ENCODE measurements around the gene ENTPD8. TPM values are rescaled to one million over a fixed set of nuclear protein-coding genes. Genes with fewer than 3 reads are reported as not detected.
"Not testable (repeated sequence)": the region's sequence is repeated elsewhere in the genome, so short reads cannot be mapped to it uniquely, and the experiment has no call there.

The ENTPD8 gene
- total RNA-seq, 1 experiment from 2014 or later, result 0.97 TPM

DNA sequence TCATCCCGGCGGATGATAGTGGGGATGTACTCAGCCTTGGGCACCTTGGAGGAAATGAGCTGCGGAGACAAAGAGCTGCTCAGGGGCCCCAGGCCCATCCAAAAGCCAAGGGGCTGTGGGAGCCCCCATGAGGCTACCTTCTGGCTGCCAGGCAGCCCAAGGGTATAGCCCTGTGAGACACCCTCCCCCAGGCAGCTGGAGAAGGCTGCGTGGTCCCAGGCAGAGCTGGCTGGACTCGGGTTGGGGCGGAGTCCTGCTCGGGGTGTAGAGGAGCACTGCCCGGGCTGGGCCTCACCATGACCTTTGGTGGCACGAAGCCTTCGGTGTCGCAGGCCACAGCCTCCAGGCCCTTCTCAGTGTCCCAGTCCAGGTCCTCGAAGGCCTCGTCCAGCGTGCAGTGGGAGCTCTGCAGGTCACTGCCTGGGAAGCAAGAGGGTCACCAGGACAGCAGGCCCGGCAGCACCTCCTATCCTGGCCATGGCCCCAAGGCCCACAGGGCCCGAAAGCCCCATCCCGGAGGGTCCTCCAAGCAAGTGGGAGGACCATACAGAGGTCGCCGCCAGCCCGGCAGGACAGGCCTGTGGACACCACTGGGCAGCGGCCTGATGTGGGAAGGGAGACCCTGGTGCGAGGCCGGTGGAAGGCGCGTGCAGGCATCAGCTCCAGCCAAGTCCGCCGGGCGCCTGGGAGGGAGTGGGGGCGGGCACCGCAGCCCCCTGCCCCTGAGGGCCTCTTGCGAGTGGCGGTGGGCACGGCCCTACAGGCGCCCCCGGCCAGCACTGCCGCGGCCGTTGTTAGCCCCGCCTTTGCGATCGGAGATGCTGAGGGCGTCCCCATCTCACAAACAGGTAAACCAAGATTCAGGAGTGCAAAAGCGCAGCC is 11.8 kb upstream of the ENTPD8 start:
- Mint-ChIP-seq H3K4me1 (ENCODE audit: low read depth, unreplicated experiment) (no peaks in the 10 kb centered on the region), H3K27ac (ENCODE audit: unreplicated experiment) (no peak overlapping the region), H3K36me3 (ENCODE audit: insufficient read depth, unreplicated experiment) (peaks cover 23% of the 10 kb centered on the region), H3K4me3 (ENCODE audit: low read depth, unreplicated experiment) (no peak overlapping the region), H3K9me3 (ENCODE audit: low read depth, unreplicated experiment) (no peaks in the 10 kb centered on the region), H3K27me3 (ENCODE audit: unreplicated experiment) (no peaks in the 10 kb centered on the region)
- CTCF ChIA-PET, result interaction anchor here (0.5 kb wide), 1 partner anchor 8 kb away, joined by 3 read pairs; no protein-coding TSS in a partner anchor
- intact Hi-C loops (cut with micrococcal nuclease; ENCODE audit: unreplicated experiment), result no loop called here
- no peak for TF ChIP-seq CTCF (IDR thresholded peaks at IDR 0.05; ENCODE audit: unreplicated experiment)
- no peak for DNase-seq
- BruUV-seq (replicated peaks), result no TSS peak

GRCh38 chr9:137452006-137452760 is 11.0 kb upstream of the ENTPD8 start:
- H3K4me3 Mint-ChIP-seq (ENCODE audit: low read depth, unreplicated experiment), result no peak overlapping the region
- H3K36me3 Mint-ChIP-seq (ENCODE audit: insufficient read depth, unreplicated experiment), result peaks cover 16% of the 10 kb centered on the region
- no peak for DNase-seq
- H3K4me1 Mint-ChIP-seq (ENCODE audit: low read depth, unreplicated experiment), result no peaks in the 10 kb centered on the region
- intact Hi-C loops (cut with micrococcal nuclease; ENCODE audit: unreplicated experiment), result no loop called here
- no peaks in the 10 kb centered on the region for H3K27me3 Mint-ChIP-seq (ENCODE audit: unreplicated experiment)
- peak overlapping the region; percentile 50 for H3K27ac Mint-ChIP-seq (ENCODE audit: unreplicated experiment)
- no peaks in the 10 kb centered on the region for H3K9me3 Mint-ChIP-seq (ENCODE audit: low read depth, unreplicated experiment)
- BruUV-seq (replicated peaks), result no TSS peak
- TF ChIP-seq CTCF (IDR thresholded peaks at IDR 0.05; ENCODE audit: unreplicated experiment), result no peak
- CTCF ChIA-PET, result no interaction called here

- H3K4me1 Mint-ChIP-seq (ENCODE audit: low read depth, unreplicated experiment); H3K27ac Mint-ChIP-seq (ENCODE audit: unreplicated experiment); H3K27me3 Mint-ChIP-seq (ENCODE audit: unreplicated experiment); CTCF ChIA-PET; intact Hi-C loops (cut with micrococcal nuclease; ENCODE audit: unreplicated experiment); BruUV-seq (replicated peaks); H3K4me3 Mint-ChIP-seq (ENCODE audit: low read depth, unreplicated experiment); DNase-seq; H3K9me3 Mint-ChIP-seq (ENCODE audit: low read depth, unreplicated experiment): not testable (repeated sequence)
- H3K36me3 Mint-ChIP-seq (ENCODE audit: insufficient read depth, unreplicated experiment), result peaks cover 15% of the 10 kb centered on the region
Observed at GRCh38 chr9:137451264-137452005, 10.3 kb upstream of the ENTPD8 start.

- H3K4me1 Mint-ChIP-seq (ENCODE audit: low read depth, unreplicated experiment); intact Hi-C loops (cut with micrococcal nuclease; ENCODE audit: unreplicated experiment); H3K27me3 Mint-ChIP-seq (ENCODE audit: unreplicated experiment); BruUV-seq (replicated peaks); H3K4me3 Mint-ChIP-seq (ENCODE audit: low read depth, unreplicated experiment); CTCF ChIA-PET; H3K9me3 Mint-ChIP-seq (ENCODE audit: low read depth, unreplicated experiment); H3K27ac Mint-ChIP-seq (ENCODE audit: unreplicated experiment); DNase-seq: not testable (repeated sequence)
- H3K36me3 Mint-ChIP-seq (ENCODE audit: insufficient read depth, unreplicated experiment), result peaks cover 18% of the 10 kb centered on the region
Observed at GRCh38 chr9:137450539-137451222, 9.5 kb upstream of the ENTPD8 start.
